Effector memory CD8-positive, alpha-beta T cell (primary cell): ENCODE results near the gene MCF2L2.

Experiments used
- ATAC-seq: fragments of 150-1000 bp; cut with Tn5 transposase; replicated peaks from 2 replicates; pipeline ENCODE4 v1.10.0; 2021; ENCODE audit warnings: mild to moderate bottlenecking, moderate library complexity
- DNase-seq, 3 experiments: peaks; one replicate each; pipeline ENCODE4 v3.0.0; 2021
- H3K27ac Mint-ChIP-seq, 2 donors: one replicate each; pipeline ENCODE4 v1.8.0; 2022; ENCODE audit warnings: mild to moderate bottlenecking in 2 of 2, mixed read lengths in 2 of 2, moderate library complexity in 2 of 2
- H3K27me3 Mint-ChIP-seq, 2 donors: one replicate each; pipeline ENCODE4 v1.8.0; 2022; ENCODE audit warnings: mixed read lengths in 2 of 2
- H3K36me3 Mint-ChIP-seq: one replicate; pipeline ENCODE4 v1.8.0; 2022; ENCODE audit warnings: mild to moderate bottlenecking, moderate library complexity, mixed read lengths; ENCODE audit not compliant: insufficient read depth
- H3K4me1 Mint-ChIP-seq, 2 donors: one replicate each; pipeline ENCODE4 v1.8.0; 2022; ENCODE audit warnings: low read depth in 2 of 2, mixed read lengths in 2 of 2
- H3K4me3 Mint-ChIP-seq, 2 donors: one replicate each; pipeline ENCODE4 v1.8.0; 2022; ENCODE audit warnings: mild to moderate bottlenecking in 2 of 2, mixed read lengths in 2 of 2, moderate library complexity in 2 of 2
- H3K9me3 Mint-ChIP-seq, 2 donors: one replicate each; pipeline ENCODE4 v1.8.0; 2022; ENCODE audit warnings: mixed read lengths in 2 of 2

MCF2L2 gene

GRCh38 chr3:183261151-183261724 lies 167.2 kb downstream of the MCF2L2 start:
- Mint-ChIP-seq H3K36me3 (peaks cover 3% of the 10 kb centered on the region), H3K27me3 (peaks cover 5 to 9% of the 10 kb centered on the region in 2 donors), H3K4me3 (no peak overlapping the region), H3K4me1 (no peaks in the 10 kb centered on the region), H3K9me3 (no peaks in the 10 kb centered on the region), H3K27ac (no peak overlapping the region)
- ATAC-seq, result no peak
- no peak for DNase-seq

DNA sequence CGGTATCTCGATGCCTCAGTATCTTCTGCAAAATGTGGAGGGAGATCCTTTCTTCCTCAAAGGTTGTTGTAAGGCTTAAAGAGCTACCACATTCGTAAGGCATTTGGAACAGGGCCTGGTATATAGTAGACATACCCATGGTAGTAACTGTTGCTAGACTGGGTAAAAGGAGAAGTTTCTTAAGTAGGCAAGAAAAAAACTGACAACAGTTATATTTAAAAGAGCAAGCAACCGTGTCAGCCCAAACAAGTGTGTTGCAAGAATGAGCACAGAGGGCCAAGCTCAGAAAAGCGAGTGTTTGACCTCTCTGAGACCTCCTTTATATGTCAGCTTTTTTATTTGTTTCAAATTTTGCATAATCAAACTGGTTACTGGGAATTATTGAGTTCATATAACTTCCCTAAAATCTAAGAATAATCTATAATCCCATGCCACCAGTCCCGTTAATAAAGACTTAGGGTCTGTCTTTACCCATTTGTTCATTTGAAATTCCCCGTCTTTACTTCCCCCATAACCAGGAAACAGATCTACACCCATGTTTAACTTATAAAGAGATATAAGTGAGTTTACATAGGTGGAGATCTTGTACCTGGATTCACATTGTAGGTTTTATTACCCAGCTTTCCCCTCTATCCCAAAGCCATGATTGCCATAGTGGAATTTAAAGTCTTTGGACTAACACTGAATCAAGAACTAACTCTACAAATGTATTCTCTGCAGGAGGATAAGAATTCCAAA lies 168.1 kb downstream of the MCF2L2 start:
- H3K4me1 Mint-ChIP-seq, result no peaks in the 10 kb centered on the region
- H3K36me3 Mint-ChIP-seq, result peaks cover 3% of the 10 kb centered on the region
- ATAC-seq (peak; percentile 32), DNase-seq (no peak)
- no peak overlapping the region for H3K27ac Mint-ChIP-seq
- H3K9me3 Mint-ChIP-seq, result no peaks in the 10 kb centered on the region
- peaks cover 5 to 14% of the 10 kb centered on the region in 2 donors for H3K27me3 Mint-ChIP-seq
- H3K4me3 Mint-ChIP-seq, result no peak overlapping the region

DNA sequence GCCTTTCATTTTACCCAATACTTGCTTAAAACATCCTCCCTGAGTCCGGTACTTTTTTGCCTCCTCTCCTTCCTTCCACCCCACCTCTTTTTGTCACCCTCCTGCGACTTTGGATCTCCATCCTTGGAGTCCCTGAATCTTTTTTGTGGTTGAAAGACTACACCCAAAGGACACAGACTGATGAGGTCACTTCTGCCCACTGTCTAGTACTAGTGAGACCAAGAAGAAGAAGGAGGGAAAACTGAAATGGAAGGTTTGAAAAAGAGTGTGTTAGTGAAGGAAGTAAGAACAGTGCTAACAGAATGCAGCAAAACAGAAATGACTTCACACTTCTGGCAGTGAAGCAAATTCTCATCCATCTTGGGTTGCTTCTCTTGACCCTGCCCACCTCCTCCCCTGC lies 168.8 kb downstream of the MCF2L2 start:
- Mint-ChIP-seq H3K27ac (no peak overlapping the region), H3K27me3 (peaks cover 10 to 21% of the 10 kb centered on the region in 2 donors), H3K4me3 (no peak overlapping the region), H3K9me3 (no peaks in the 10 kb centered on the region), H3K36me3 (peaks cover 3% of the 10 kb centered on the region), H3K4me1 (peaks cover 0 to 2% of the 10 kb centered on the region in 2 donors)
- ATAC-seq (no peak), DNase-seq (no peak)

GRCh38 chr3:183259087-183259486 lies 169.3 kb downstream of the MCF2L2 start:
- no peak overlapping the region for H3K4me3 Mint-ChIP-seq
- DNase-seq, result no peak
- no peak for ATAC-seq
- peaks cover 3% of the 10 kb centered on the region for H3K36me3 Mint-ChIP-seq
- H3K4me1 Mint-ChIP-seq, result peaks cover 0 to 2% of the 10 kb centered on the region in 2 donors
- no peak overlapping the region for H3K27ac Mint-ChIP-seq
- H3K9me3 Mint-ChIP-seq, result no peaks in the 10 kb centered on the region
- peaks cover 10 to 21% of the 10 kb centered on the region in 2 donors for H3K27me3 Mint-ChIP-seq

GRCh38 chr3:183255348-183255730 lies 173.1 kb downstream of the MCF2L2 start:
- Mint-ChIP-seq H3K4me1 (peaks cover 6 to 9% of the 10 kb centered on the region in 2 donors), H3K27me3 (peaks cover 16 to 21% of the 10 kb centered on the region in 2 donors), H3K27ac (no peak overlapping the region), H3K4me3 (peak overlapping the region; percentile 43 to 62), H3K9me3 (no peaks in the 10 kb centered on the region), H3K36me3 (peaks cover 3% of the 10 kb centered on the region)
- ATAC-seq (no peak), DNase-seq (no peak)

DNA sequence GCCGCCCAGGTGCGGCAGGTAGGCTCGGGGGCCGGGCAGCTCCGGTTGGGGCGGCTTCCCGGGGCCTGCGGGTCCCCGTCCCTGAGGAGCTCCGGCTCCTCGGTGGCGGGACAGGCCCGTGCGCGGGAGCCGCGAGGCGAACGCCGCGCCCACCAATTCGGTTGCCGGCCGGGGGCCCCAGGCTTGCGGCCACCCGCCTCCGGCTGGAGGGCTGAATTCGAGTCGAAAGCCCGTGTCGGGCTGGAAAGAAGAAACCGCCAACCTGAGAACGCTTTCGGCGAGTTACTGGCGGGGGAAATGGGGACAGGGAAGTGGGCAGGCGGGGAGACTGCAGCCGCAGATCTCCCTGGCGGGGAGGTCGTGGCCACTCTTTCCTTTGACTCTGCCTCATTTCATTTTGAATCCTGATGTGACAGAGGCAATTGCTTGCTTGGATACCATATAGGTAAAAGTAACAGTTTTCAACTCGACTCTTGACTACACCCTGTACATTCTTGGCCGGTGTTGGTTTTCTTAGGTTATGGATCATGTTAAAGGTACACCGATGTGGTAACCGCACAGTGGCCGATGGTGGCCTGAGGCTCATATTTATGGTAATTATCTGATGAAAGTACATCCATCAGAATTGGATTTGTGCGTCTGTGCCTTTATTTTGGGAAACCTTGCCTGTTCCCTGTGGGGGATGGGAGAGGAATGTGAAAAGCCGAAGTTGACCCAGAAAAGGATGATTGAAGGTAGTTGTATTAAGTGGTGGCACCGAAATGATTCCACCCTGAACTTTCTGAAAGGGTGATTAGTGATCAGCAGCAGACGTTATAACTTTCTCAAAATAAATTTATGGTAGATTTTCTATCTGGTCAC lies 173.7 kb downstream of the MCF2L2 start:
- Mint-ChIP-seq H3K27ac (no peak overlapping the region), H3K4me3 (peak overlapping the region; percentile 43 to 62), H3K36me3 (peaks cover 3% of the 10 kb centered on the region), H3K27me3 (peaks cover 16 to 21% of the 10 kb centered on the region in 2 donors), H3K4me1 (peaks cover 6 to 9% of the 10 kb centered on the region in 2 donors), H3K9me3 (no peaks in the 10 kb centered on the region)
- ATAC-seq (peak; percentile 21), DNase-seq (peak in 1 of 3 experiments; percentile 6)

- peak overlapping the region; percentile 77 to 78 for H3K4me3 Mint-ChIP-seq
- DNase-seq (peak; percentile 9 to 25 (median 9)), ATAC-seq (peak; percentile 63)
- no peaks in the 10 kb centered on the region for H3K9me3 Mint-ChIP-seq
- H3K27me3 Mint-ChIP-seq, result peaks cover 16 to 21% of the 10 kb centered on the region in 2 donors
- H3K27ac Mint-ChIP-seq, result peak overlapping the region in 1 of 2 donors; percentile 14
- H3K4me1 Mint-ChIP-seq, result peaks cover 6 to 9% of the 10 kb centered on the region in 2 donors
- peaks cover 3% of the 10 kb centered on the region for H3K36me3 Mint-ChIP-seq
These were observed 174.6 kb downstream of the MCF2L2 start for GRCh38 chr3:183253528-183254486.

DNA sequence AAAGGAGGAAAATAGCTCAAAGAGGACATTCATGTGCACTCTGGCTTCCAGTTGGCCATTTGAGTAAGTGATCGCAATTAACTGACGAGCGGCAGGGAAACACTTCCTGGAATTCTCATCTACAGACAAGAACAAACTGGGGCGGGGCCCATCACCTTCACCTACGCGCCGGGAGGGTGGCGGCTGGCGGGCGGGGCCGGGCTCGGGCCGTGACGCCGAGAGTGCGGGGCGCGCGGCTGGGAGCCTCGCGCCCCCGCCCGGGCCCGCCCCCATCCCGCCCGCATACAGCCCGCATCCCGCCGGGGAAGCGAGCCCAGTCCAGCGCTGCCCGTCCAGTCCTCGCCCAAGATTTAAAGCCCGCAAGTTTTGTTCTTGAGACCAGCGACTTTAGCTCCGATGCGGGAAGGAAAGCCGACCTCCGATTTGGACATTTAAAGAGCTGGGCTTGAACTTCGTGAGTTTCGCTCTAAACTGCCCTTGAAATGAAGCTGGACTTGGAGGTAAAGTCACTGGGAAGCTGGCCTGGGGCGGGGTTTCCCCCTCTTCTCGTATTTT lies 175.4 kb downstream of the MCF2L2 start, which contains the start of gene B3GNT5:
B3GNT5 (plus strand) TSS at position 281 of the 555 bp plus-strand sequence. CDS start 16,546 bp downstream, outside the sequence.
- no peak for DNase-seq
- peak; percentile 49 for ATAC-seq
- Mint-ChIP-seq H3K27me3 (peaks cover 11 to 14% of the 10 kb centered on the region in 2 donors), H3K36me3 (no peaks in the 10 kb centered on the region), H3K4me3 (peak within 1 kb of the TSS; percentile 77 to 78), H3K27ac (peak within 1 kb of the TSS in 1 of 2 donors; percentile 14), H3K9me3 (no peaks in the 10 kb centered on the region), H3K4me1 (peaks cover 6 to 9% of the 10 kb centered on the region in 2 donors)

DNA sequence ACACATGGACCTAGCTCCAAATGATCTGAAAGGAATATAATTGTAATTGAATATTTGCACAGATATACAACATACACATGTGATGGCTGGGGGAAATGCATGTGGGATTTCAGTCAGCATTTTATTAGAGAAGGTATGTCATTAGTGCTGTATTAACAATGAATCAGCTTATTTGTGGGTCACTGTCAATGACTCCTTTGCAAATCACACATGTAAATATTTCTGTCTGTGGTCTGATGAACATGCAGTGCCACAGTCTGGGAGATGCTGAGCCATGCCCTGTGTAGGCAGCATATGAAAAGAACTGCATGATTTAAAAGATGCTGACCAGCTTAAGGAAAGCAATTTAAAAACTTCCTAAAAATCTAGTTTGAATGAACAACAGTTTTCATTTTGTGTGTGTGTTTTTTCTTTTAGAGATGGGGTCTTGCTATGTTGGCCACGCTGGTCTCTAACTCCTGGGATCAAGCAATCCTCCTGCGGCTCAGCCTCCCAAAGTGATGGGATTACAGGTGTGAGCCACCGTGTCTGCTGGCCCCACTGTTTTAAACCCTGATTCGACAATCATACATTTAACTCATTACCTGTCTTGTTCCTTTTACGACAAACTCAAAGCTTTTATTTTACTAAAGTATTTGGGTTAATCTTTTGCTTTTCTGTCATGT lies 176.2 kb downstream of the MCF2L2 start:
- peaks cover 11 to 12% of the 10 kb centered on the region in 2 donors for H3K27me3 Mint-ChIP-seq
- H3K27ac Mint-ChIP-seq, result no peak overlapping the region
- H3K9me3 Mint-ChIP-seq, result no peaks in the 10 kb centered on the region
- ATAC-seq, result no peak
- no peak for DNase-seq
- peak overlapping the region; percentile 77 to 78 for H3K4me3 Mint-ChIP-seq
- H3K4me1 Mint-ChIP-seq, result peaks cover 6 to 9% of the 10 kb centered on the region in 2 donors
- H3K36me3 Mint-ChIP-seq, result no peaks in the 10 kb centered on the region

GRCh38 chr3:183249006-183249718 lies 179.3 kb downstream of the MCF2L2 start:
- ATAC-seq (no peak), DNase-seq (no peak)
- Mint-ChIP-seq H3K4me1 (peaks cover 6 to 9% of the 10 kb centered on the region in 2 donors), H3K9me3 (no peaks in the 10 kb centered on the region), H3K36me3 (no peaks in the 10 kb centered on the region), H3K4me3 (no peak overlapping the region), H3K27me3 (peaks cover 0 to 6% of the 10 kb centered on the region in 2 donors), H3K27ac (no peak overlapping the region)

DNA sequence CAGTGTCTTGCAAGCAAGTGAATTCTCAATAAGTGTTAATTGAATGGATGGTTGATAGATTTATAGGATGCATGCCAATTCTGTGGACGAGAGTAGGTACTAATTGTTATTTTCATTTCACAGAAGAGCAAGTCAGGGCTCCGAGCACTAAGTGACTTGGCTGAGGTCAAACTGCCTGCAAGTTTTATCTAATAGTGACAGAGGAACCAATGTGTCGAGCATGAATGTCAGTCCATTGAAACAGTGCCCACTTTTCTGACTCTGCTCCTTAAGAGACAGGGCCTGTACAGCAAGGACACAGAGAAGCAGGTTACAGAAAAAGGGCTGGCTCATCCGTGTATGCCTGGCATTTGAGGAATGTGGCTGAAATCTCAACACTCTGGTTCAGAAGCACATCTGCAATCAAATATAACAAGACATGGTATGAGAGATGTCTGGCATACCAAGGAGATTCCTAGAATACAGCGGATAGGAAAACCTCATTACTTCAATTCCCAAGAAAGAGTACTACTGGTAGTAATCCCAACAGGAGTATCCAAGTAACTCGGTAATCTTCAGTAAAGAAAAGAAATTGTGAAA lies 181.3 kb downstream of the MCF2L2 start:
- no peak for ATAC-seq

More for the DNA sequence above, 181.3 kb downstream of the MCF2L2 start:
- H3K9me3 Mint-ChIP-seq, result peaks cover under 1 to 2% of the 10 kb centered on the region in 2 donors
- H3K36me3 Mint-ChIP-seq, result no peaks in the 10 kb centered on the region
- H3K27me3 Mint-ChIP-seq, result no peaks in the 10 kb centered on the region
- no peak overlapping the region for H3K4me3 Mint-ChIP-seq
- H3K4me1 Mint-ChIP-seq, result peaks cover 0 to 3% of the 10 kb centered on the region in 2 donors
- no peak for DNase-seq
- no peak overlapping the region for H3K27ac Mint-ChIP-seq
